Measurements from ENCODE around the gene AEN.

AEN gene

DNA sequence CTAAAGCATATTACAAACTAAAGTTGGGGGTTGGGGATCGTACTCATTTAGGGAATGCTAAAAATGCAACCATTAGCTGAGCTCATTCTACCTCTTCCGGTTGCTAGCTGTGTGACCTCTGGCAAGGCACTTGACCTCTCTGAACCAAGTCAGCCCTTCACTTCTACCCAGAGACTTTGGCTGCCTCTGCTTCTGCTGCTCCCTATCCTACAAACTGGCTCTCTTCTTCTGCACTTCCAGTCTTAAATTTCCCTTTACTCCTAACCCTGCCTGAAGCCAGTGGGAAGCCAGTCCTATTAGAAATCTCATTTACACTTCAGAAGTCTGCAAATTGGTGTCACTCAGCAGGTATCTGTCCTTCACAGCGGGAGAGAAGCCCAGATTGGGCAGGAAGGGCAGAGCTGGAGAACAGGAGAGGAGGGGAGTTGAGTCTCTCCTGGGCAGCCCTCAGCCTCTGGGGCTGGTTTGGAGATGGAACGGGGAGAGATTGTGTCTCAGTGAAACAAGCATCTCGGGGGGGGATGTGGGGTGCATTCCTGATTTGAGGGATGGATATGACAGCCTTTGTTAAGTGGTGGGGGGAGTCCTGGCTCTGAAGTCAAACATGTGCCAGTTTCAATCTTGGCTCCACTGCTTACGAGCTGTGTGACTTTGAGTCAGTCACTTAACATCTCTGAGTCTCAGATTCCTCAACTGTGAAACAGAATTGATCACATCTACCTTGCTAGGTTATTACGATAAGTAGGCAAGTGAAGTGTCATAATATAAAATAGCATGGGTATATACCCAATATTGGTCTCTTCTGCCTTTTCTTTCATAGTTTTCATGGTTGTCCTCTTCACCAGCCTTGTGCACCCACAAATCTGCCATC, 7.8 kb upstream of the AEN start:
- DNase-seq (ENCODE audit: low spot score): no peak

DNA sequence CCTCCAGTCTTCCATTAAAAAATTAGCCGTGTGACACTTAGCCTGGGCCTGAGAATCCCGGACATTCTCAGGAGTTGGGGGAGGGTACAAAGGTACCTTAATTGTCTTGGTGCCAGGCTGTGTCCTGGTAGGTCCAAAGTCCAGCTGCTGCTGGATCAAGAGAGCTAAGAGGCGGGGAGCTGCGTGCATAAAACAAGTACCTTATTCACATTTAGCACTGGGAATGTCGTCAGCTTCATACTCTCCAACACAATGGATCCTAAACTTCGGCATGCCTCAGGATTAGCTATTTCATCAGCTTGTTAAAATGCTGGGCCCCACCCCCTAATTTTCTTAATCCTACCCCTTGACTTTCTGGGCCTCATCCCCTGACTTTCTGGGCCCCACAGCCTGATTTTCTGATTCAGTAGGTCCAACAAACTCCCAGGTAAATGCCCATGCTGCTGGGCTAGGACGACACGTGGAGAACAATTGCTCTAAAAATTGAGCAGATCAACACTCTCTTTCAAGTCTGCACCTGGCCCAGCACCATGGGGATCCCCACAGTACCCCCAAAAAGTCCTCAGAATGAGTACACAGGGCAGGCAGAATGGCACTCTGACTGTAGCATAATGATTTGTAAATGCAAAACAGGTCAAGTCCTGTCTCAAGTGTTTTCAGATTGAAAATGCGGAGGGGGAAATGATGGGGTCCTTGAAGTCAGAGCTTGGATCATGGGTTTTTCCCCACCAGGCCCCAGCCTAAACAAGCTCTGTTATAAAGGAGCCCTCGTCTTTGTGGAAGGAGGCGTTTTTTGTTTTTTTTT, 5.6 kb upstream of the AEN start:
- peak; percentile 84 for DNase-seq (ENCODE audit: low spot score)

- no peak for DNase-seq (ENCODE audit: low spot score)
These were observed 4.9 kb upstream of the AEN start for GRCh38 chr15:88616240-88616639.

DNA sequence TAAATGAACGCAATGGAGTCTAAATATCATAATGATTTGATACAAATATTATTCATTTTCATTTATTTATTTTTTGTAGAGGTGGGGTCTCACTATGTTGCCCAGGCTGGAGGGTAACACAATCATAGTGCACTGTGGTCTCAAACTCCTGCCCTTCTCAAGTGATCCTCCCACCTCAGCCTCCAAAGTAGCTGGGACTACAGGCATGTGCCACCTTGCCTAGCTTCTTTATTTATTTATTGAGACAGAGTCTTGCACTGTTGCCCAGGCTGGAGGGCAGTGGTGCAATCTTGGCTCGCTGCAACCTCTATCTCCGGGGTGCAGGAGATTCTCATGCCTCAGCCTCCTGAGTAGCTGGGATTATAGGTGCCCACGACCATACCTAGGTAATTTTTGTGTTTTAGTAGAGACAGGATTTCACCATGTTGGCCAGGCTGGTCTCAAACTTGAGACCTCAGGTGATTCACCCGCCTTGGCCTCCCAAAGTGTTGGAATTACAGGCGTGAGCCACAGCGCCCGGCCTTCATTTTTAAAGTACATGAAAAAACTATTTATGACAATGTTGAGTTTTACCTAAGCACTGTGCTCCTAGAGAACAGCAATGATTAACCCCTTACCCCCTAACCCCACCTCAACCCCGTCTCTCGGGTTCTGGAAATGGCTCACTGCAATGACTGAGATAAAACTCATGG, 4.0 kb upstream of the AEN start:
- no peak for DNase-seq (ENCODE audit: low spot score)

GRCh38 chr15:88617790-88618189, 3.4 kb upstream of the AEN start:
- DNase-seq (ENCODE audit: low spot score): no peak

GRCh38 chr15:88618686-88619085, 2.5 kb upstream of the AEN start:
- no peak for DNase-seq (ENCODE audit: low spot score)

- DNase-seq (ENCODE audit: low spot score): no peak
These were observed 1.3 kb upstream of the AEN start for GRCh38 chr15:88619796-88620195.

GRCh38 chr15:88621789-88622604, 857 bp downstream of the AEN start:
- DNase-seq (ENCODE audit: low spot score): peak; percentile 75

- no peak for DNase-seq (ENCODE audit: low spot score)
These were observed 1.4 kb downstream of the AEN start for GRCh38 chr15:88622605-88622975.

DNA sequence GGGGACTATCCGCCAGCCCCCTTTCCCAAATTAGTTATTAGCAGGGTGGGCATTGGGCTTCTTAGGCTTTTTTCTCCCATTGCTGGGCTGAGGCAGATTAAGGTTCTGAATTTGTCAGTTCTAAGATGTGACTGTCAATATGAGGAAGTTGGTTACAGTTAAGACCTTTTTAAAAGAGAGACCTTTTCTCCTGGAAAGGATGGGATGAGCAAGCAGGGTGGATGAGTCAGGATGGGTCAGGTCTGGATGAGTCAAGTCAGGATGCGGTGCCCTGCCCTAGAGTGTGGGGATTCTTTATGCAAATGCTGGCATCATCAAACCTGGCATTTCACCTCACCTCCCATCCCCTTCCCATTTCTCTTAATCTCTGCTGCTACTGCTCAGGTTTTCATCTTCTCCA, 1.9 kb downstream of the AEN start:
- peak; percentile 85 for DNase-seq (ENCODE audit: low spot score)

- no peak for DNase-seq (ENCODE audit: low spot score)
These were observed 2.5 kb downstream of the AEN start for GRCh38 chr15:88623632-88624031.

DNA sequence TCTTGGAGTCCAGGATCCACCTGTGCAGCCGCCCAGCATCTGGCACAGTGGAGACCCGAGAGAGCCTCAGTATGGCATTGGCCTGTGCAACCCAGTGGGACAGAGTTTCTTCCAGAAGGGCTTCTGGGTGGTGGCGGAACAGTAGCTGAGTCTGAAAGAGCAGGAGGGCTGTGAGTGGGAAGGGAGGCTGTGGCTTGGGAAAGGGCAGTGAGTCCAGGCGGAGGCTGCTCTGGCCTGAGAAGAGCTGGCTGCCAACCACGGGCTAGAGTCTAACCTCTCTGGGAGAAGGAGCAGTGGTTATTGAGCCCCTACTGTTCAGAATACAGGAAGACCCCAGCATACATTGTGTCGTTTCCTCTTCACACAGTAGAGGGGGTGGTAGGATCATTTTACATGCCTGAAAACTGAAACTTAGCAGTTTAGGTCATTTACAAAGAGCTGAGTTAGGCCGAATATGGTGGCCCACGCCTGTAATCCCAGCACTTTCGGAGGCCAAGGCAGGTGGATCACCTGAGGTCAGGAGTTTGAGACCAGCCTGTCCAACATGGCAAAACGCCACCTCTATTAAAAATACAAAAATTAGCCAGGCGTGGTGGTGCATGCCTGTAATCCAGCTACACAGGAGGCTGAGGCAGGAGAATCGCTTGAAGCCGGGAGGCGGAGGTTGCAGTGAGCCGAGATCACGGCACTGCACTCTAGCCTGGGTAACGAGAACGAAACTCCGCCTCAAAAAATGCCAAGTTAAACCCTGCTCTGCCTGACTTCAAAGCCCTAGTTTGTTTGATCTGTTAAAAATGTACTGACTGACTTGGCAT, 3.2 kb downstream of the AEN start:
- DNase-seq (ENCODE audit: low spot score): no peak

- DNase-seq (ENCODE audit: low spot score): no peak
These were observed 3.9 kb downstream of the AEN start for GRCh38 chr15:88624971-88625490.

- no peak for DNase-seq (ENCODE audit: low spot score)
These were observed 5.0 kb downstream of the AEN start for GRCh38 chr15:88625943-88626741.

- no peak for DNase-seq (ENCODE audit: low spot score)
These were observed 6.3 kb downstream of the AEN start for GRCh38 chr15:88627463-88627862.

DNA sequence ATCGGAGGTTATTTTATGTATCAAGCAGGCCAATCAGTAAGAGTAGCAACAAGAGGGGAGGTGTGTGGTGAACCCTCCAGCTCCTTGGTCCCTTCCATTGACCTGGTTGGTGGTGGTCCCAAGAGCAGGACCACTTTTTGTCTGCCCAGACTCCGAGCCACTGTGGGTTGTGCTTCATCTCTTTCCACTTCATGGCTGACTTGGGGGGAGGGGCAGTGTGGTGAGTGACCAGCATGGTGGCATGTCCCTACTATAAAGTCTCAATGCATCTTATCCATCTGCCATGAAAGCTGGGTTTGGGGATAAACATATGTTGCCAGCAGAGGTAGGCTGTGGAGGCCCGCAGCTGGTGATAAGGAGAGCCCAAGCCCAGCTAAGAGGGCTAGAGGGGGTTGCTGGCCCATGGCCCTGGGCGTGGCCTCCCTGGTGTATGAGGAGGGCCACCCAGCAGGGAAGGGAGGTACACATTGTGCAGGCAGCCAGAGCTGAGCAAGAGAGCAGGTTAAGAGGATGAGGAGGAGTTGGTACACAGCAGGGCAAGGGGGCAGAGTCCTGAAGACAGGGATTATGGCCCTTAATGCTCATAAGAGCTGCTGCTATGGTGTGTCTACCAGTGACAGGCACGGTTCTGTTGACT, 7.0 kb downstream of the AEN start:
- no peak for DNase-seq (ENCODE audit: low spot score)

- no peak for DNase-seq (ENCODE audit: low spot score)
These were observed 7.9 kb downstream of the AEN start for GRCh38 chr15:88629071-88629470.

- no peak for DNase-seq (ENCODE audit: low spot score)
These were observed 9.1 kb downstream of the AEN start for GRCh38 chr15:88630141-88630721.

Data from LoVo (cell line).